Gastrocnemius medialis (tissue), 4 donors: ENCODE results near the gene ATF4. TPM values are rescaled to one million over a fixed set of nuclear protein-coding genes. Genes with fewer than 3 reads are reported as not detected.

Experiments
- ATAC-seq, 2 donors: fragments of 150-250 bp; one replicate each; pipeline ENCODE4 v1.9.1; 2016
- DNase-seq, 2 donors: peaks; one replicate each; pipeline ENCODE4 v3.0.0-alpha.2; 2019
- H3K27ac ChIP-seq, 4 donors: fragments of 200-600 bp; sonication (generic); 1 replicate in 1 of 4; 2 replicates in 3 of 4; pipeline ENCODE4 v1.5.1; 2016 to 2018; ENCODE audit warnings: mild to moderate bottlenecking in 2 of 4, moderate library complexity in 1 of 4
- H3K27me3 ChIP-seq, 3 donors: fragments of 200-600 bp; sonication (generic) in 2 of 3; 1 replicate in 1 of 3; 2 replicates in 2 of 3; pipeline versions ENCODE4 v1.5.1 to v1.6.0; 2016 to 2019; ENCODE audit warnings: mild to moderate bottlenecking in 1 of 3, moderate library complexity in 1 of 3
- H3K36me3 ChIP-seq, 2 donors: fragments of 200-600 bp; sonication (generic) in 1 of 2; one replicate each; pipeline ENCODE4 v1.5.1; 2017 to 2018
- H3K4me1 ChIP-seq, 2 donors: fragments of 200-600 bp; sonication (generic) in 1 of 2; one replicate each; pipeline ENCODE4 v1.5.1; 2016 to 2017; ENCODE audit warnings: mild to moderate bottlenecking in 2 of 2
- H3K4me3 ChIP-seq, 4 donors: fragments of 200-600 bp; sonication (generic) in 3 of 4; 1 replicate in 1 of 4; 2 replicates in 3 of 4; pipeline ENCODE4 v1.5.1; 2016 to 2019; ENCODE audit warnings: mild to moderate bottlenecking in 2 of 4
- H3K9me3 ChIP-seq, 3 donors: fragments of 200-600 bp; sonication (generic) in 2 of 3; 1 replicate in 1 of 3; 2 replicates in 2 of 3; pipeline ENCODE4 v1.5.1; 2016 to 2019
- CTCF ChIP-seq, 5 experiments: fragments of 450-650 bp in 3 of 5; fragments of 200-600 bp in 2 of 5; sonication (generic) in 2 of 5; IDR thresholded peaks in 4 of 5; conservative IDR thresholded peaks in 1 of 5; 1 replicate in 4 of 5; 2 replicates in 1 of 5; pipeline ENCODE4 v1.5.1; 2016 to 2019; ENCODE audit warnings: antibody characterized with exemption in 5 of 5, mild to moderate bottlenecking in 3 of 5, moderate library complexity in 3 of 5
- POLR2A ChIP-seq, 2 donors: fragments of 450-650 bp; IDR thresholded peaks; one replicate each; pipeline ENCODE4 v1.6.1; 2017; ENCODE audit warnings: antibody characterized with exemption in 2 of 2, mild to moderate bottlenecking in 2 of 2, moderate library complexity in 2 of 2
- in situ Hi-C, 4 donors: fragments of 200-750 bp; cut with MboI; loops; one replicate each; pipeline versions ENCODE4 v1.15.0 to v1.8.0; 2017; ENCODE audit warnings: low sequenced_read_pairs in 4 of 4
- intact Hi-C: fragments of 100-400 bp; cut with DNase I; formaldehyde crosslinking; loops from one replicate; pipeline ENCODE4 v1.15.1; 2023; ENCODE audit warnings: low total_unique reads
- total RNA-seq, 4 donors: library from RNA; depleted of rRNA; stranded (reverse); fragments of >200 nt; gene quantifications; one replicate each; pipeline versions ENCODE4 v1.1.0 to v1.2.3, GENCODE V29; 2016

ATF4 gene
- total RNA-seq, 4 donors from 2014 or later = 480 to 666 (median 533) TPM

GRCh38 chr22:39496131-39496838 lies 24.1 kb upstream of the ATF4 start:
- Histone ChIP-seq H3K4me1 (peaks cover 3 to 27% of the 10 kb centered on the region in 2 donors), H3K27me3 (no peaks in the 10 kb centered on the region), H3K4me3 (no peak overlapping the region), H3K36me3 (no peaks in the 10 kb centered on the region), H3K27ac (peak overlapping the region in 2 of 4 donors; percentile 41 to 48), H3K9me3 (no peaks in the 10 kb centered on the region)
- TF ChIP-seq CTCF (IDR thresholded peaks at IDR 0.05 in 4 of 5, conservative IDR thresholded peaks at IDR 0.05 in 1 of 5) (peak; percentile 41 to 77 (median 59)), POLR2A (IDR thresholded peaks at IDR 0.05) (no peak)
- DNase-seq (peak in 1 of 2 donors; percentile 65), ATAC-seq (peak in 1 of 2 donors; percentile 79)
- intact Hi-C loops = loop anchor here (5.0 kb wide), 1 partner anchor 1264 kb away; no protein-coding TSS in a partner anchor
- in situ Hi-C loops = no loop called here

- H3K4me1 ChIP-seq = peaks cover 9 to 32% of the 10 kb centered on the region in 2 donors
- H3K36me3 ChIP-seq = no peaks in the 10 kb centered on the region
- intact Hi-C loops = loop anchor here (5.0 kb wide), 1 partner anchor 1265 kb away; no protein-coding TSS in a partner anchor
- in situ Hi-C loops = no loop called here
- no peak for DNase-seq
- no peak for TF ChIP-seq CTCF (IDR thresholded peaks at IDR 0.05 in 4 of 5, conservative IDR thresholded peaks at IDR 0.05 in 1 of 5)
- no peak for TF ChIP-seq POLR2A (IDR thresholded peaks at IDR 0.05)
- ATAC-seq = no peak
- H3K27me3 ChIP-seq = no peaks in the 10 kb centered on the region
- no peak overlapping the region for H3K27ac ChIP-seq
- no peak overlapping the region for H3K4me3 ChIP-seq
- no peaks in the 10 kb centered on the region for H3K9me3 ChIP-seq
These were observed 22.9 kb upstream of the ATF4 start for GRCh38 chr22:39497429-39497828.

GRCh38 chr22:39498368-39498767 lies 22.0 kb upstream of the ATF4 start:
- H3K9me3 ChIP-seq = no peaks in the 10 kb centered on the region
- H3K36me3 ChIP-seq = no peaks in the 10 kb centered on the region
- peak overlapping the region in 1 of 4 donors; percentile 58 for H3K27ac ChIP-seq
- no peak for ATAC-seq
- in situ Hi-C loops = no loop called here
- no peaks in the 10 kb centered on the region for H3K27me3 ChIP-seq
- TF ChIP-seq POLR2A (IDR thresholded peaks at IDR 0.05) = no peak
- no peak for TF ChIP-seq CTCF (IDR thresholded peaks at IDR 0.05 in 4 of 5, conservative IDR thresholded peaks at IDR 0.05 in 1 of 5)
- no peak overlapping the region for H3K4me3 ChIP-seq
- intact Hi-C loops = loop anchor here (5.0 kb wide), 1 partner anchor 1266 kb away; no protein-coding TSS in a partner anchor
- H3K4me1 ChIP-seq = peaks cover 15 to 38% of the 10 kb centered on the region in 2 donors
- DNase-seq = no peak

- ATAC-seq = no peak
- intact Hi-C loops = loop anchor here (5.0 kb wide), 1 partner anchor 1267 kb away; no protein-coding TSS in a partner anchor
- H3K4me1 ChIP-seq = peaks cover 20 to 42% of the 10 kb centered on the region in 2 donors
These were observed 21.6 kb upstream of the ATF4 start for GRCh38 chr22:39498802-39499201.

More at GRCh38 chr22:39498802-39499201, 21.6 kb upstream of the ATF4 start:
- Histone ChIP-seq H3K36me3 (no peaks in the 10 kb centered on the region), H3K27me3 (no peaks in the 10 kb centered on the region), H3K27ac (peak overlapping the region in 2 of 4 donors; percentile 12 to 17), H3K4me3 (no peak overlapping the region), H3K9me3 (no peaks in the 10 kb centered on the region)
- in situ Hi-C loops = no loop called here
- TF ChIP-seq POLR2A (IDR thresholded peaks at IDR 0.05) (no peak), CTCF (IDR thresholded peaks at IDR 0.05 in 4 of 5, conservative IDR thresholded peaks at IDR 0.05 in 1 of 5) (no peak)
- no peak for DNase-seq
